Tibial nerve (tissue), 4 donors: ENCODE data around the gene SRF. TPM values are rescaled to one million over a fixed set of nuclear protein-coding genes. Genes with fewer than 3 reads are reported as not detected.
A peak's percentile ranks its signal among the peaks of the same experiment; 100 is the strongest.

Experiments
- DNase-seq, 2 donors: peaks; one replicate each; pipeline ENCODE4 v3.0.0-alpha.2; 2019; ENCODE audit warnings: low spot score in 2 of 2
- H3K27ac ChIP-seq, 4 donors: fragments of 200-600 bp; sonication (generic) in 3 of 4; one replicate each; pipeline ENCODE4 v1.5.1; 2017 to 2019; ENCODE audit warnings: mild to moderate bottlenecking in 1 of 4
- H3K27me3 ChIP-seq, 2 donors: fragments of 200-600 bp; sonication (generic) in 1 of 2; one replicate each; pipeline versions ENCODE4 v1.5.1 to v1.6.0; 2017 to 2019
- H3K36me3 ChIP-seq, 3 donors: fragments of 200-600 bp; sonication (generic); one replicate each; pipeline ENCODE4 v1.5.1; 2018 to 2019
- H3K4me1 ChIP-seq, 4 donors: fragments of 200-600 bp; sonication (generic) in 3 of 4; one replicate each; pipeline ENCODE4 v1.5.1; 2017 to 2019
- H3K4me3 ChIP-seq, 4 donors: fragments of 200-600 bp; sonication (generic) in 3 of 4; one replicate each; pipeline ENCODE4 v1.5.1; 2017 to 2019; ENCODE audit warnings: mild to moderate bottlenecking in 1 of 4, moderate library complexity in 1 of 4
- H3K9me3 ChIP-seq, 4 donors: fragments of 200-600 bp; sonication (generic) in 3 of 4; one replicate each; pipeline ENCODE4 v1.5.1; 2017 to 2019
- EP300 ChIP-seq, 2 donors: sonication (generic); formaldehyde crosslinking; IDR thresholded peaks; one replicate each; pipeline ENCODE4 v1.6.1; 2017; ENCODE audit warnings: antibody characterized with exemption in 2 of 2, mild to moderate bottlenecking in 1 of 2
- POLR2A ChIP-seq, 2 donors: fragments of 450-650 bp; IDR thresholded peaks; one replicate each; pipeline ENCODE4 v1.6.1; 2017; ENCODE audit warnings: antibody characterized with exemption in 2 of 2, mild to moderate bottlenecking in 2 of 2, moderate library complexity in 2 of 2
- WGBS, 2 donors: methylation state at CpG; one replicate each; pipeline ENCODE4 v1.1.5; 2018; 5-methylcytosine and 5-hydroxymethylcytosine counted together
- total RNA-seq, 4 donors: library from RNA; depleted of rRNA; stranded (reverse); fragments of >200 nt; gene quantifications; one replicate each; pipeline ENCODE4 v1.1.0, GENCODE V29; 2016
- TF ChIP-seq, protein P1 (sequence below), 5 experiments: fragments of 200-600 bp in 3 of 5; fragments of 450-650 bp in 2 of 5; sonication (generic) in 3 of 5; IDR thresholded peaks; one replicate each; pipeline ENCODE4 v1.5.1; 2016 to 2019; ENCODE audit warnings: antibody characterized with exemption in 5 of 5, mild to moderate bottlenecking in 3 of 5, moderate library complexity in 2 of 5

The SRF gene
- total RNA-seq, result 10 to 100 TPM; 28.4 to 49.8 (median 35.3) TPM

DNA sequence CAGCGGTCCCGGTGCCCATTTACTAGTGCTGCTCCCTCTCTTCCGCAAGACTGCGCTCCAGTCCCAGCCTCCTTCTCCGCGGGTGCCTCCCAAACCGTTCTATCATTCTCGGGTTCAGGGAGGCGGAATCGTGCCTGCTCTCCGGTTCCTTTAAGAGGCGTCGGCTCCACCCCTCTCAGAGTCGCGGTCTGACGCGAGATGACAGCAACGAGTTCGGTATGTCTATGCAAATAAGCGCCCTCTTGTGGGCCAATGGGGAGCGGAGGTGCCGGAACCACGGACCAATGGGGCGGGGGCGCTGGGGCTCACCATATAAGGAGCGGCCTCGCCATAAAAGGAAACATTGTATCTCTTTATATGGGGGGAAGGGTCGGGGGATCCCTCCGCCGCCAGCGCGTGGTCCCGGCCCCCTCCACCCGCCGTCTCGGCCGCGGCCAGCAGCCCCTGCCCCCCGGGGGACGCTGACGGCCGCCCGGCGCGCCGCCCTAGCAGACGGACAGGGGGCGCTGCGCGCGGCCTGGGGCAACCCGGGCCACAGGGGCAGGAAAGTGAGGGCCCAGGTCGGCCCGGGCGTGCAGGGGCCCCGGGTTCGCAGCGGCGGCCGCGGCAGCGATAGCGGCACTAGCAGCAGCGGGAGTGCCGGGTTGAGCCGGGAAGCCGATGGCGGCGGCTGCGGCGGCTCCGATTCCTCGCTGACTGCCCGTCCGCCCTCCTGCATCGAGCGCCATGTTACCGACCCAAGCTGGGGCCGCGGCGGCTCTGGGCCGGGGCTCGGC lies at the start of gene SRF:
Gene SRF, plus strand, starts transcription at position 339 of the 776 bp plus-strand sequence. Its CDS starts 388 bp downstream, at position 727.
- H3K36me3 ChIP-seq, result peaks cover 0 to 8% (median 0%) of the 10 kb centered on the region in 3 donors
- WGBS, 2 donors, result 1 to 2% methylated on average over 25 to 29 of the region's 83 CpGs
- H3K9me3 ChIP-seq, result no peaks in the 10 kb centered on the region
- peak; percentile 66 to 99 for TF ChIP-seq EP300 (IDR thresholded peaks at IDR 0.05)
- peak; percentile 58 to 90 for TF ChIP-seq POLR2A (IDR thresholded peaks at IDR 0.05)
- TF ChIP-seq, protein P1, sequence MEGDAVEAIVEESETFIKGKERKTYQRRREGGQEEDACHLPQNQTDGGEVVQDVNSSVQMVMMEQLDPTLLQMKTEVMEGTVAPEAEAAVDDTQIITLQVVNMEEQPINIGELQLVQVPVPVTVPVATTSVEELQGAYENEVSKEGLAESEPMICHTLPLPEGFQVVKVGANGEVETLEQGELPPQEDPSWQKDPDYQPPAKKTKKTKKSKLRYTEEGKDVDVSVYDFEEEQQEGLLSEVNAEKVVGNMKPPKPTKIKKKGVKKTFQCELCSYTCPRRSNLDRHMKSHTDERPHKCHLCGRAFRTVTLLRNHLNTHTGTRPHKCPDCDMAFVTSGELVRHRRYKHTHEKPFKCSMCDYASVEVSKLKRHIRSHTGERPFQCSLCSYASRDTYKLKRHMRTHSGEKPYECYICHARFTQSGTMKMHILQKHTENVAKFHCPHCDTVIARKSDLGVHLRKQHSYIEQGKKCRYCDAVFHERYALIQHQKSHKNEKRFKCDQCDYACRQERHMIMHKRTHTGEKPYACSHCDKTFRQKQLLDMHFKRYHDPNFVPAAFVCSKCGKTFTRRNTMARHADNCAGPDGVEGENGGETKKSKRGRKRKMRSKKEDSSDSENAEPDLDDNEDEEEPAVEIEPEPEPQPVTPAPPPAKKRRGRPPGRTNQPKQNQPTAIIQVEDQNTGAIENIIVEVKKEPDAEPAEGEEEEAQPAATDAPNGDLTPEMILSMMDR (IDR thresholded peaks at IDR 0.05), result peak; percentile 51 to 96 (median 87)
- no peaks in the 10 kb centered on the region for H3K27me3 ChIP-seq
- peaks cover 0 to 37% (median 26%) of the 10 kb centered on the region in 4 donors for H3K4me1 ChIP-seq
- peak within 1 kb of the TSS; percentile 89 to 97 (median 96) for H3K4me3 ChIP-seq
- H3K27ac ChIP-seq, result peak within 1 kb of the TSS; percentile 96 to 100 (median 98)
- peak; percentile 100 for DNase-seq

DNA sequence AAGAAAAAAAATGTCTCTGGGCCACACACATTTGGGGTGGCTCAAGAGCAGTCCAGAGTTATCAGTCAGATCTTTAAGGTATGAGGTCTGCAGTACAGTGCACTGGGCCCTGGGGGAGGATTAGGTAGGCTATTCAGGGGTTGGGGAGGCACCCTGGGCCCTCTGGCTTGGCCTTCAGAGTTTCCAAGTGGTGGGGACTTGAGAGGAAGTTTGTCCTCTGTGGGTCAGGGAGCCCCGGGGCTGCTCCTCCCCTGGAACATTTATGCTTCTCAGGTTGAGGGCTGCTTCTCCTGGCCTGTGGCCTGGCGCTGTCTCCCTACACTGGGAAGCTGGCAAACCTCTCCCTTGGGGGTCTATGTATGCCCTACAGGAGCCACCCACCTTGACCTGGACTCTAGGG lies 48.9 kb upstream of the SRF start:
- DNase-seq, result no peak
- Histone ChIP-seq H3K4me1 (peaks cover 0 to 15% (median 0%) of the 10 kb centered on the region in 4 donors), H3K36me3 (no peaks in the 10 kb centered on the region), H3K4me3 (no peak overlapping the region), H3K9me3 (no peaks in the 10 kb centered on the region), H3K27me3 (peaks cover 0 to 4% of the 10 kb centered on the region in 2 donors), H3K27ac (no peak overlapping the region)
- TF ChIP-seq EP300 (IDR thresholded peaks at IDR 0.05) (no peak), POLR2A (IDR thresholded peaks at IDR 0.05) (no peak)
- TF ChIP-seq, protein P1 (IDR thresholded peaks at IDR 0.05), result no peak
- 71 to 100% methylated on average over 1 to 2 of the region's 2 CpGs for WGBS, 2 donors

DNA sequence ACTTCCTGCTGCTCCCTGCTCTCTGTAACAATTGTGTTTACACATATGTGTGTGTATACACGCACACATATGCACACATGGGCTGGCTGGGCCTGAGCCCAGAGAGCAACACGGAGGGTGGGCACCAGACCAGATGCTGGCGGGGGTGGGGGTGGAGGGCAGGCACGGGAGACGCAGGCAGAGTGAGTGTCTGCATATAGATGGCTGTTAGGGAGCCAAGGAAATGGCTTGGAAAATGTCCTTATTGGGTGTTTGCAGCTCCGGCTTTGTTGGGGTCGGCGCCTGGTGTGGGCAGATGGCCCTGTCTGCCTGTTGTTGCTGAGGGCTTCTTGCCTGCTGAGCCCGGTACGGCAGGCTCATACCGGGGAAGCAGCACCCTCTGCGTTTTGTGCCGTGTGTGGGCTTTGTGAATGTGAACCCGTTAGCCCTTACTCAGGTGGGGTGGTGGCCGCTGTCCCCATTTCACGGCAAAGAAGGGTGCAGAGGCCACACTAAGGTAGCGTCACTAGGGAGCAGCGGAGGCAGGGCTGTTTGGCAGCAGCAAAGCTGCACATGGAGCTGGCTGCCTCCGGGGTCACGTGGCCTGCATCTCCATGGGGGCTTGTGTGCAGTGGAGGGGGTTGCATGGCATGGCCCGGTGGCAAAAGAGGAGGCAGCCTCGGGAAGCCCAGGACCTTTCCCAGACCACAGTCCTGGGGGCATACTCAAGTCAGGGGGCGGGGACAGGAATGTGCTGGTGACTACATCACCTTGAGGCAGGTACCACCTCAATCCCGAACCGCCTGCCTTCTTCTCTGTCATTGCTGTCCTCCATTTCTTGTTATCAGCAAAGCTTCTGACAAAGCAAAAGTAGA lies 47.4 kb upstream of the SRF start:
- WGBS, 2 donors, result 46 to 57% methylated on average over 25 of the region's 25 CpGs
- Histone ChIP-seq H3K4me3 (no peak overlapping the region), H3K27me3 (peaks cover 0 to 4% of the 10 kb centered on the region in 2 donors), H3K36me3 (no peaks in the 10 kb centered on the region), H3K9me3 (no peaks in the 10 kb centered on the region), H3K27ac (no peak overlapping the region), H3K4me1 (peaks cover 0 to 15% (median 0%) of the 10 kb centered on the region in 4 donors)
- TF ChIP-seq EP300 (IDR thresholded peaks at IDR 0.05) (no peak), POLR2A (IDR thresholded peaks at IDR 0.05) (no peak)
- TF ChIP-seq, protein P1 (IDR thresholded peaks at IDR 0.05), result no peak
- no peak for DNase-seq

- H3K4me3 ChIP-seq, result no peak overlapping the region
- no peaks in the 10 kb centered on the region for H3K36me3 ChIP-seq
- no peak for DNase-seq
- H3K27ac ChIP-seq, result no peak overlapping the region
- no peak for TF ChIP-seq EP300 (IDR thresholded peaks at IDR 0.05)
- TF ChIP-seq, protein P1 (IDR thresholded peaks at IDR 0.05), result no peak
- no peak for TF ChIP-seq POLR2A (IDR thresholded peaks at IDR 0.05)
- H3K9me3 ChIP-seq, result no peaks in the 10 kb centered on the region
- peaks cover 0 to 15% (median 0%) of the 10 kb centered on the region in 4 donors for H3K4me1 ChIP-seq
- WGBS, 2 donors, result 76 to 89% methylated on average over 4 to 6 of the region's 6 CpGs
- H3K27me3 ChIP-seq, result peaks cover 0 to 4% of the 10 kb centered on the region in 2 donors
Measured at GRCh38 chr6:43124481-43124880, 46.6 kb upstream of the SRF start.
